ENCODE measurements around the gene WNT2. TPM values are rescaled to one million over a fixed set of nuclear protein-coding genes. Genes with fewer than 3 reads are reported as not detected.

The WNT2 gene
- polyA plus RNA-seq, 1 donor from 2014 or later, result not detected

GRCh38 chr7:117269417-117269816, 53.4 kb downstream of the WNT2 start:
- no peaks in the 10 kb centered on the region for H4K20me1 ChIP-seq (ENCODE audit: insufficient read depth)
- H3K9me2 ChIP-seq (ENCODE audit: insufficient read depth, low read length), result no peaks in the 10 kb centered on the region
- H3K4me3 ChIP-seq (ENCODE audit: low read length), result no peak overlapping the region
- H3K36me3 ChIP-seq (ENCODE audit: insufficient read depth, low read length), result no peaks in the 10 kb centered on the region
- H3K9me3 ChIP-seq (ENCODE audit: low read length), result no peaks in the 10 kb centered on the region
- no peaks in the 10 kb centered on the region for H3K27me3 ChIP-seq (ENCODE audit: insufficient read depth, low read depth, low read length)
- no peak overlapping the region for H3K27ac ChIP-seq (ENCODE audit: low read length)
- H3K9ac ChIP-seq (ENCODE audit: low read length), result no peak overlapping the region
- H3K4me2 ChIP-seq (ENCODE audit: low read length), result no peak overlapping the region
- no peak overlapping the region for H2AFZ ChIP-seq (ENCODE audit: low read depth, low read length)
- TF ChIP-seq EZH2 (IDR thresholded peaks at IDR 0.05; ENCODE audit: borderline replicate concordance, insufficient read depth, low read length, poor library complexity, severe bottlenecking), result no peak
- no peaks in the 10 kb centered on the region for H3F3A ChIP-seq (ENCODE audit: insufficient read depth, low read length, poor library complexity, severe bottlenecking)
- no peaks in the 10 kb centered on the region for H3K79me2 ChIP-seq (replicated peaks; ENCODE audit: insufficient read depth, low read length)

- Histone ChIP-seq H3K36me3 (ENCODE audit: insufficient read depth, low read length) (no peaks in the 10 kb centered on the region), H2AFZ (ENCODE audit: low read depth, low read length) (no peak overlapping the region), H3K4me3 (ENCODE audit: low read length) (no peak overlapping the region), H3K4me2 (ENCODE audit: low read length) (no peak overlapping the region), H4K20me1 (ENCODE audit: insufficient read depth) (no peaks in the 10 kb centered on the region), H3K9me3 (ENCODE audit: low read length) (no peaks in the 10 kb centered on the region), H3K27me3 (ENCODE audit: insufficient read depth, low read depth, low read length) (no peaks in the 10 kb centered on the region), H3K9ac (ENCODE audit: low read length) (no peak overlapping the region), H3K27ac (ENCODE audit: low read length) (no peak overlapping the region), H3F3A (ENCODE audit: insufficient read depth, low read length, poor library complexity, severe bottlenecking) (no peaks in the 10 kb centered on the region), H3K9me2 (ENCODE audit: insufficient read depth, low read length) (no peaks in the 10 kb centered on the region), H3K79me2 (replicated peaks; ENCODE audit: insufficient read depth, low read length) (no peaks in the 10 kb centered on the region)
- TF ChIP-seq REST (IDR thresholded peaks at IDR 0.05; ENCODE audit: borderline replicate concordance) (no peak), EP300 (conservative IDR thresholded peaks at IDR 0.05; ENCODE audit: poor library complexity, severe bottlenecking) (no peak), MXI1 (conservative IDR thresholded peaks at IDR 0.05; ENCODE audit: poor library complexity, severe bottlenecking) (no peak), RAD21 (conservative IDR thresholded peaks at IDR 0.05) (no peak), EZH2 (IDR thresholded peaks at IDR 0.05; ENCODE audit: borderline replicate concordance, insufficient read depth, low read length, poor library complexity, severe bottlenecking) (no peak), POLR2AphosphoS5 (IDR thresholded peaks at IDR 0.05) (no peak), SMC3 (conservative IDR thresholded peaks at IDR 0.05; ENCODE audit: poor library complexity) (no peak), TAF1 (IDR thresholded peaks at IDR 0.05; ENCODE audit: low read depth) (no peak), CTCF (IDR thresholded peaks at IDR 0.05; ENCODE audit: poor library complexity, severe bottlenecking) (no peak)
These were observed 58.1 kb downstream of the WNT2 start for GRCh38 chr7:117264716-117265115.

GRCh38 chr7:117262546-117262945, 60.3 kb downstream of the WNT2 start:
- Histone ChIP-seq H3F3A (ENCODE audit: insufficient read depth, low read length, poor library complexity, severe bottlenecking) (no peaks in the 10 kb centered on the region), H4K20me1 (ENCODE audit: insufficient read depth) (no peaks in the 10 kb centered on the region), H3K9ac (ENCODE audit: low read length) (no peak overlapping the region), H3K79me2 (replicated peaks; ENCODE audit: insufficient read depth, low read length) (no peaks in the 10 kb centered on the region), H2AFZ (ENCODE audit: low read depth, low read length) (no peak overlapping the region), H3K27me3 (ENCODE audit: insufficient read depth, low read depth, low read length) (no peaks in the 10 kb centered on the region), H3K27ac (ENCODE audit: low read length) (no peak overlapping the region), H3K4me2 (ENCODE audit: low read length) (no peak overlapping the region), H3K4me3 (ENCODE audit: low read length) (no peak overlapping the region), H3K36me3 (ENCODE audit: insufficient read depth, low read length) (no peaks in the 10 kb centered on the region), H3K9me3 (ENCODE audit: low read length) (no peaks in the 10 kb centered on the region), H3K9me2 (ENCODE audit: insufficient read depth, low read length) (no peaks in the 10 kb centered on the region)
- TF ChIP-seq REST (IDR thresholded peaks at IDR 0.05; ENCODE audit: borderline replicate concordance) (no peak), CTCF (IDR thresholded peaks at IDR 0.05; ENCODE audit: poor library complexity, severe bottlenecking) (no peak), MXI1 (conservative IDR thresholded peaks at IDR 0.05; ENCODE audit: poor library complexity, severe bottlenecking) (no peak), EP300 (conservative IDR thresholded peaks at IDR 0.05; ENCODE audit: poor library complexity, severe bottlenecking) (no peak)
